GM19438 (cell line): Measurements from ENCODE around the gene KLHDC9.
A peak's percentile ranks its signal among the peaks of the same experiment; 100 is the strongest.

ENCODE experiments used
- ATAC-seq: cut with Tn5 transposase; IDR thresholded peaks from one replicate; pipeline ENCODE4 v1.9.1; 2021; ENCODE audit warnings: low read depth; ENCODE audit not compliant: unreplicated experiment

The KLHDC9 gene

GRCh38 chr1:161128591-161129420 lies 30.6 kb downstream of the KLHDC9 start:
- no peak for ATAC-seq

GRCh38 chr1:161130266-161130665 lies 32.1 kb downstream of the KLHDC9 start:
- no peak for ATAC-seq

- ATAC-seq = no peak
Measured at GRCh38 chr1:161131523-161132409, 33.6 kb downstream of the KLHDC9 start.

GRCh38 chr1:161132410-161133219 lies 34.5 kb downstream of the KLHDC9 start, which contains the start of gene DEDD:
Gene DEDD (minus strand): TSS chr1:161132667. CDS start chr1:161124462, 8,205 bp downstream.
- ATAC-seq = peak; percentile 97

- ATAC-seq = no peak
Measured at GRCh38 chr1:161133220-161133740, 35.1 kb downstream of the KLHDC9 start.

GRCh38 chr1:161137881-161138280 lies 39.7 kb downstream of the KLHDC9 start:
- ATAC-seq = no peak

- ATAC-seq = no peak
Measured at GRCh38 chr1:161138431-161138830, 40.3 kb downstream of the KLHDC9 start.

GRCh38 chr1:161139766-161140165 lies 41.6 kb downstream of the KLHDC9 start:
- ATAC-seq = no peak

- ATAC-seq = no peak
Measured at GRCh38 chr1:161140755-161141400, 42.7 kb downstream of the KLHDC9 start.

GRCh38 chr1:161145832-161146231 lies 47.7 kb downstream of the KLHDC9 start:
- no peak for ATAC-seq
